ENCODE measurements around the gene COG8. TPM values are rescaled to one million over a fixed set of nuclear protein-coding genes. Genes with fewer than 3 reads are reported as not detected.

The COG8 gene
- total and polyA plus RNA-seq, 2 experiments from 2014 or later = 28.9 to 52.4 TPM

DNA sequence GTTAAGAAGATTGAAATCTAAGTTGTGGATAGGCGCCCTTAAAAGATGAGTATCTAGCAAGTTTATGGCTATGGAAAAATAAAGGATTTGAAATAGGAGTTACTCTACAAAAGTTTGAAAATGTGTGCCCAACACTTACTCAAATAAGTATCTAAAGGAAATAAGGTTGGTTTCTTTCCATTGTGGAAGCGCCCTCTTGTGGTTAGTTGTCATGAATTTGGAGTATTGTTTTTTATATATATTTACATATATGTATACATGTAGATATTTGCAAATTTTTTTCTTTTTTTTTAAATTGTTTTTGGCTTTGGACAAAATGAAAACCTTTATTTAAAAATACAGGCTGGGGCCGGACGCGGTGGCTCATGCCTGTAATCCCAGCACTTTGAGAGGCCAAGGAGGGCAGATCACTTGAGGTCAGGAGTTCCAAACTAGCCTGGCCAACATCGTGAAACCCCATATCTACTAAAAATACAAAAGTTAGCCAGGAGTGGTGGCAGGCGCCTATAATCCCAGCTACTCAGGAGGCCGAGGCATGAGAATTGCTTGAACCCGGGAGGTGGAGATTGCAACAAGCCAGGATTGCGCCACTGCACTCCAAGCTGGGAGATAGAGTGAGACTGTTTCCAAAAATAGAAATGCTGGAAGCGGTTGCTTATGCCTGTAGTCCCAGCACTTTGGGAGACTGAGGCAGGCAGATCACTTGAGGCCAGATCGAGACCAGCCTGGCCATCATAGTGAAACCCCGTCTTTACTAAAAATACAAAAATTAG is 52.2 kb downstream of the COG8 start:
- DNase-seq = peak; percentile 79
- Histone ChIP-seq H3K4me3 (no peak overlapping the region; the same call in 1 of the 2 replicates), H3K9me2 (ENCODE audit: insufficient read depth) (no peaks in the 10 kb centered on the region), H4K20me1 (ENCODE audit: insufficient read depth) (no peaks in the 10 kb centered on the region), H3K27ac (peak overlapping the region; percentile 67), H3K4me2 (ENCODE audit: unreplicated experiment) (peak overlapping the region; percentile 11), H3K27me3 (replicated peaks; ENCODE audit: insufficient read depth) (no peaks in the 10 kb centered on the region), H3K9ac (peak overlapping the region; percentile 50), H3F3A (ENCODE audit: insufficient read depth) (no peaks in the 10 kb centered on the region), H3K36me3 (ENCODE audit: low read depth) (peaks cover 14% of the 10 kb centered on the region; the same call in 1 of the 2 replicates), H3K4me1 (ENCODE audit: insufficient read depth) (peaks cover 7% of the 10 kb centered on the region), H3K79me2 (ENCODE audit: insufficient read depth) (peaks cover 39% of the 10 kb centered on the region), H3K9me3 (ENCODE audit: low read depth) (no peaks in the 10 kb centered on the region), H2AFZ (no peak overlapping the region)
- TF ChIP-seq EZH2phosphoT487 (IDR thresholded peaks at IDR 0.05; ENCODE audit: insufficient read depth, low read depth) (no peak), EZH2 (IDR thresholded peaks at IDR 0.05; ENCODE audit: insufficient read depth, poor library complexity, severe bottlenecking) (no peak)
- WGBS, 2 experiments (ENCODE audit: low coverage in 1 of 2, low lambda C conversion rate in 2 of 2, missing lambda C conversion rate in 2 of 2) = 33 to 34% methylated on average over 13 of the region's 13 CpGs
- in situ Hi-C loops (cut with MboI) = no loop called here

DNA sequence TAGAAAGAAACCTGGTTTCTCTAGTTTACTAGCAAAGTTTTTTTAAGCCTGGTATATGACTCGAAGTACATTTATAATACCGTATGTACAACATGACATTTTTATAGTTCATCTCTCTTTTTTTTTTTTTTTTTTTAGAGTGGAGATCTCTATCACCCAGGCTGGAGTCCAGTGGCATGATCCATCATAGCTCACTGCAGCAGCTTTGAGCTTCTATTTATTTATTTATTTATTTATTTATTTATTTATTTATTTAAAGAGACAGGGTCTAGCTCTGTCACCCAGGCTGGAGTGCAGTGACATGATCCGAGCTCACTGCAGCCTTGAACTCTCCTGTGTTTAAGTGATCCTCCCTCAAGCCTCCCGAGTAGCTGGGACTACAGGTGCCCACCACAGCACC is 54.1 kb downstream of the COG8 start:
- H3K36me3 ChIP-seq (ENCODE audit: low read depth) = peaks cover 14% of the 10 kb centered on the region; the same call in 1 of the 2 replicates
- no peak overlapping the region for H3K4me3 ChIP-seq
- no peaks in the 10 kb centered on the region for H3F3A ChIP-seq (ENCODE audit: insufficient read depth)
- peaks cover 43% of the 10 kb centered on the region for H3K79me2 ChIP-seq (ENCODE audit: insufficient read depth)
- H4K20me1 ChIP-seq (ENCODE audit: insufficient read depth) = no peaks in the 10 kb centered on the region
- no peaks in the 10 kb centered on the region for H3K9me3 ChIP-seq (ENCODE audit: low read depth)
- no peaks in the 10 kb centered on the region for H3K27me3 ChIP-seq (replicated peaks; ENCODE audit: insufficient read depth)
- no peak overlapping the region for H3K9ac ChIP-seq
- H2AFZ ChIP-seq = no peak overlapping the region
- no peak overlapping the region for H3K27ac ChIP-seq
- no peaks in the 10 kb centered on the region for H3K9me2 ChIP-seq (ENCODE audit: insufficient read depth)
- no peak for DNase-seq
- peaks cover 7% of the 10 kb centered on the region for H3K4me1 ChIP-seq (ENCODE audit: insufficient read depth)
- TF ChIP-seq EZH2phosphoT487 (IDR thresholded peaks at IDR 0.05; ENCODE audit: insufficient read depth, low read depth) (no peak), EZH2 (IDR thresholded peaks at IDR 0.05; ENCODE audit: insufficient read depth, poor library complexity, severe bottlenecking) (no peak)
- 88% methylated on average over 4 of the region's 4 CpGs for WGBS, 2 experiments (ENCODE audit: low coverage in 1 of 2, low lambda C conversion rate in 2 of 2, missing lambda C conversion rate in 2 of 2)
- no peak overlapping the region for H3K4me2 ChIP-seq (ENCODE audit: unreplicated experiment)
- in situ Hi-C loops (cut with MboI) = no loop called here

GRCh38 chr16:69283851-69284250 is 55.5 kb downstream of the COG8 start:
- WGBS, 2 experiments (ENCODE audit: low coverage in 1 of 2, low lambda C conversion rate in 2 of 2, missing lambda C conversion rate in 2 of 2) = 95 to 96% methylated on average over 4 of the region's 4 CpGs
- no peak overlapping the region for H3K4me3 ChIP-seq
- H3K4me2 ChIP-seq (ENCODE audit: unreplicated experiment) = no peak overlapping the region
- no peak overlapping the region for H3K9ac ChIP-seq
- H3K36me3 ChIP-seq (ENCODE audit: low read depth) = peaks cover 14% of the 10 kb centered on the region; the same call in 1 of the 2 replicates
- no peak for DNase-seq
- no peaks in the 10 kb centered on the region for H3K9me3 ChIP-seq (ENCODE audit: low read depth)
- H3K27ac ChIP-seq = no peak overlapping the region
- no peak overlapping the region for H2AFZ ChIP-seq
- H3F3A ChIP-seq (ENCODE audit: insufficient read depth) = no peaks in the 10 kb centered on the region
- H4K20me1 ChIP-seq (ENCODE audit: insufficient read depth) = no peaks in the 10 kb centered on the region
- in situ Hi-C loops (cut with MboI) = no loop called here
- H3K9me2 ChIP-seq (ENCODE audit: insufficient read depth) = no peaks in the 10 kb centered on the region
- H3K79me2 ChIP-seq (ENCODE audit: insufficient read depth) = peaks cover 44% of the 10 kb centered on the region
- TF ChIP-seq EZH2 (IDR thresholded peaks at IDR 0.05; ENCODE audit: insufficient read depth, poor library complexity, severe bottlenecking) (no peak), EZH2phosphoT487 (IDR thresholded peaks at IDR 0.05; ENCODE audit: insufficient read depth, low read depth) (no peak)
- H3K4me1 ChIP-seq (ENCODE audit: insufficient read depth) = peaks cover 7% of the 10 kb centered on the region
- H3K27me3 ChIP-seq (replicated peaks; ENCODE audit: insufficient read depth) = no peaks in the 10 kb centered on the region

DNA sequence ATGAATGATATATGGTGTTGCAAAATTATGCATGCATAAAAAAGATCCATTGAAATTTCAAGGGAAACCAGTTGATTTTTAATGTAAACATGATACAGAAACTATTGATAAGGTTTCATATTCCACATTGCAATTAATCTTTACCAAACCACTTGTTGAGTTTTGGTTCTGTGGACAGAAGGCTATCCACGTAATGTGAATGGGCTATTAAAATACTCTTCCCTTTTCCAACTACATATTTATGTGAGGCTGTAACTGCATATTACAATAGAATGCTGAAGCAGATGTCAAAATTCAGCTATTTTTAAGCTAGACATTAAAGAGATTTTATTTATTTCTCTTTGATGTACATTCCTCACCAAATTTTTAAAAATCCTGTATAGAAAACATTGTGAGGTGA is 62.0 kb downstream of the COG8 start:
- TF ChIP-seq EZH2 (IDR thresholded peaks at IDR 0.05; ENCODE audit: insufficient read depth, poor library complexity, severe bottlenecking) (no peak), EZH2phosphoT487 (IDR thresholded peaks at IDR 0.05; ENCODE audit: insufficient read depth, low read depth) (no peak)
- no peaks in the 10 kb centered on the region for H3K9me3 ChIP-seq (ENCODE audit: low read depth)
- peak overlapping the region; percentile 72; the same call in 1 of the 2 replicates for H3K9ac ChIP-seq
- H3K27ac ChIP-seq = peak overlapping the region; percentile 92
- H3K79me2 ChIP-seq (ENCODE audit: insufficient read depth) = peaks cover 32% of the 10 kb centered on the region
- H3K27me3 ChIP-seq (replicated peaks; ENCODE audit: insufficient read depth) = no peaks in the 10 kb centered on the region
- WGBS, 2 experiments (ENCODE audit: low coverage in 1 of 2, low lambda C conversion rate in 2 of 2, missing lambda C conversion rate in 2 of 2) = 31 to 56% methylated on average over 1 of the region's 1 CpG
- peaks cover 41% of the 10 kb centered on the region for H3F3A ChIP-seq (ENCODE audit: insufficient read depth)
- no peak overlapping the region for H2AFZ ChIP-seq
- H3K4me3 ChIP-seq = no peak overlapping the region
- H3K36me3 ChIP-seq (ENCODE audit: low read depth) = no peaks in the 10 kb centered on the region; the same call in 1 of the 2 replicates
- no peaks in the 10 kb centered on the region for H3K9me2 ChIP-seq (ENCODE audit: insufficient read depth)
- no peak for DNase-seq
- H3K4me1 ChIP-seq (ENCODE audit: insufficient read depth) = peaks cover 30% of the 10 kb centered on the region
- in situ Hi-C loops (cut with MboI) = no loop called here
- peak overlapping the region; percentile 99 for H3K4me2 ChIP-seq (ENCODE audit: unreplicated experiment)
- no peaks in the 10 kb centered on the region for H4K20me1 ChIP-seq (ENCODE audit: insufficient read depth)

Other genes with a start within 250 kb of the COG8 start
- gene HAS3, start 233.9 kb downstream of the COG8 start, total RNA-seq (2014; rRNA removed; shearing (Covaris generic)) = 0.43 TPM in 1 of 2 replicates, not detected in the other
- gene HAS3, start 233.9 kb downstream of the COG8 start, polyA plus RNA-seq (2016; fragmentation: Nextera tagmentation; extraction: Ambion mirVana) = 0.14 TPM in 1 of 2 replicates, not detected in the other
- gene CHTF8, start 207.0 kb downstream of the COG8 start, total RNA-seq (2014; rRNA removed; shearing (Covaris generic)) = 58.0 and 69.9 TPM in 2 replicates
- gene CHTF8, start 207.0 kb downstream of the COG8 start, polyA plus RNA-seq (2016; fragmentation: Nextera tagmentation; extraction: Ambion mirVana) = 56.7 and 57.7 TPM in 2 replicates
- 17.8 and 19.1 TPM in 2 replicates for gene UTP4, start 206.9 kb downstream of the COG8 start, total RNA-seq (2014; rRNA removed; shearing (Covaris generic))
- gene UTP4, start 206.9 kb downstream of the COG8 start, polyA plus RNA-seq (2016; fragmentation: Nextera tagmentation; extraction: Ambion mirVana) = 54.8 and 55.8 TPM in 2 replicates
- gene SNTB2, start 152.4 kb downstream of the COG8 start, total RNA-seq (2014; rRNA removed; shearing (Covaris generic)) = 24.5 and 30.4 TPM in 2 replicates
- 6.0 and 13.2 TPM in 2 replicates for gene SNTB2, start 152.4 kb downstream of the COG8 start, polyA plus RNA-seq (2016; fragmentation: Nextera tagmentation; extraction: Ambion mirVana)
- gene VPS4A, start 28.2 kb downstream of the COG8 start, total RNA-seq (2014; rRNA removed; shearing (Covaris generic)) = 35.9 and 36.5 TPM in 2 replicates
- 43.8 and 44.9 TPM in 2 replicates for gene VPS4A, start 28.2 kb downstream of the COG8 start, polyA plus RNA-seq (2016; fragmentation: Nextera tagmentation; extraction: Ambion mirVana)
- 12.3 and 21.5 TPM in 2 replicates for gene PDF, start 9.0 kb downstream of the COG8 start, total RNA-seq (2014; rRNA removed; shearing (Covaris generic))
- 18.0 and 20.9 TPM in 2 replicates for gene PDF, start 9.0 kb downstream of the COG8 start, polyA plus RNA-seq (2016; fragmentation: Nextera tagmentation; extraction: Ambion mirVana)
- gene NIP7, start 208 bp upstream of the COG8 start, total RNA-seq (2014; rRNA removed; shearing (Covaris generic)) = 16.3 and 24.2 TPM in 2 replicates
- gene NIP7, start 208 bp upstream of the COG8 start, polyA plus RNA-seq (2016; fragmentation: Nextera tagmentation; extraction: Ambion mirVana) = 35.1 and 35.6 TPM in 2 replicates
- not detected in 2 replicates for gene TMED6, start 12.2 kb upstream of the COG8 start, total RNA-seq (2014; rRNA removed; shearing (Covaris generic))
- 0.30 and 0.46 TPM in 2 replicates for gene TMED6, start 12.2 kb upstream of the COG8 start, polyA plus RNA-seq (2016; fragmentation: Nextera tagmentation; extraction: Ambion mirVana)
- gene TERF2, start 46.4 kb upstream of the COG8 start, total RNA-seq (2014; rRNA removed; shearing (Covaris generic)) = 11.9 and 22.5 TPM in 2 replicates
- 10.5 and 11.6 TPM in 2 replicates for gene TERF2, start 46.4 kb upstream of the COG8 start, polyA plus RNA-seq (2016; fragmentation: Nextera tagmentation; extraction: Ambion mirVana)
- gene CYB5B, start 85.1 kb upstream of the COG8 start, total RNA-seq (2014; rRNA removed; shearing (Covaris generic)) = 47.1 and 60.8 TPM in 2 replicates
- gene CYB5B, start 85.1 kb upstream of the COG8 start, polyA plus RNA-seq (2016; fragmentation: Nextera tagmentation; extraction: Ambion mirVana) = 115 and 123 TPM in 2 replicates
- 9.8 and 16.2 TPM in 2 replicates for gene NFAT5, start 226.4 kb upstream of the COG8 start, total RNA-seq (2014; rRNA removed; shearing (Covaris generic))
- gene NFAT5, start 226.4 kb upstream of the COG8 start, polyA plus RNA-seq (2016; fragmentation: Nextera tagmentation; extraction: Ambion mirVana) = 7.1 and 8.0 TPM in 2 replicates

Data from GM23248 (cell line).